Skin of body (tissue), 2 donors: ENCODE measurements around the gene SCN2B. TPM values are rescaled to one million over a fixed set of nuclear protein-coding genes. Genes with fewer than 3 reads are reported as not detected.
A peak's percentile ranks its signal among the peaks of the same experiment; 100 is the strongest.

Source experiments
- DNase-seq: peaks from one replicate; lab custom pipeline; 2025; lab: John Stamatoyannopoulos, UW
- total RNA-seq: library from RNA; depleted of rRNA; stranded (reverse); fragments of >200 nt; gene quantifications from one replicate; pipeline ENCODE4 v1.2.3, GENCODE V29; 2014

The SCN2B gene, protein sequence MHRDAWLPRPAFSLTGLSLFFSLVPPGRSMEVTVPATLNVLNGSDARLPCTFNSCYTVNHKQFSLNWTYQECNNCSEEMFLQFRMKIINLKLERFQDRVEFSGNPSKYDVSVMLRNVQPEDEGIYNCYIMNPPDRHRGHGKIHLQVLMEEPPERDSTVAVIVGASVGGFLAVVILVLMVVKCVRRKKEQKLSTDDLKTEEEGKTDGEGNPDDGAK
- 2.8 TPM for total RNA-seq

GRCh38 chr11:118175993-118176777 lies at the start of gene SCN2B:
Gene SCN2B, minus strand, starts transcription at chr11:118176639. Its CDS starts 208 bp downstream, at chr11:118176431.
- DNase-seq: peak; percentile 15

DNA sequence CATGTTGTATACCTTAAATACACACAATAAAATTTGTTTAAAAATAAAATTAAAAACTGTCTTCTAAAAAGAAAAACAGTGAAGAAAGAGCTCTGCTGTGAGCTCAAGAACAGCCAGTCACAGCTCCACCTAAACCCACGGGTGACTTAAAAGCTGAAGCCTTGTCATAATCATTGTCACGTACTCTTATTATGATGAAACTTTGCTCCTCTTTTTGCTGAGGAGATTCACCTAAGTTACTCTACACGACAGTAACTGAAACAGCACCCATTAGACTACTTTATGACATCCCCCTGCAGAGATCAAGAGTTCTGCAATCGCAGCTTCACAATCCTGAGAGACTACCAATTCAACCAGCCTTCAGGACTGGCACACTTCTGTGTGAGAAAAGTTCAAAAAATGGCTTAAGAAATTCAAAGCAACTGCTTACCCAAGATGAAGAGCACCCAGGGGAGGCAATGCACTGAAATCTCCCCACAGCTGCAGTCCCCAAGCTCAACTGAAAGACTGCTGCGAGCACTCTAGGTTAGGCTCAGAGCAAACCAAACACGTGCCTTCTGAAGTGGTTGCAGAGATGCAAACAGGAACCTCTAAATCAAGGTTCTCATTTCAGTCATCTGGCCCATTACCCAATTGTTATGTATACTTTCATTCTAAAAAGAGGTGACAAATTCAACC lies 48.2 kb upstream of the SCN2B start, which contains the start of gene JAML:
TSS of gene JAML (minus strand) at position 501 of the 678 bp plus-strand sequence. CDS start 10,145 bp downstream, outside the sequence.
- DNase-seq: no peak

- no peak for DNase-seq
Observed at GRCh38 chr11:118223992-118224391, 47.6 kb upstream of the SCN2B start.

- no peak for DNase-seq
Observed at GRCh38 chr11:118223570-118223969, 47.1 kb upstream of the SCN2B start.

- no peak for DNase-seq
Observed at GRCh38 chr11:118222437-118222836, 46.0 kb upstream of the SCN2B start.

- DNase-seq: no peak
Observed at GRCh38 chr11:118221419-118221818, 45.0 kb upstream of the SCN2B start.

DNA sequence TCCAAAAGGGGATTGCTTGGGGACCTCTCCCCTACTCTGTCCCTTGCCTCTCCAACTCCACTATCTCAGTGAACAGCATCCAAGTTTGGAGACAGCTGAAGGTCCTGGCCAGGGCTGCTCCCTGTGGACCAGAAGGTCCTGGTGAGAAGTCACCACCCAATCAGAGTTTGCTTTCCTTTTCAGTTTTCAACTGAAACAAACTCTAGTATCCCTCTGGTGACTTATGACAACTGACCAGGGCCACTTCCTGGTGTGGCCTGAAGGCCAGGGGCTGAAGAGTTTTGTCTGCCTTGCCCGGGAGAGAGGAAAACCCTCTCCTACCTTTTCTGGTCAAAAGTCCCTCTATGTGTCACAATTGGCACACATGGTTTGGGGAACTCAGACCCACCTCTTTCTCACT lies 43.3 kb upstream of the SCN2B start:
- no peak for DNase-seq

- DNase-seq: no peak
Observed at GRCh38 chr11:118219244-118219643, 42.8 kb upstream of the SCN2B start.

DNA sequence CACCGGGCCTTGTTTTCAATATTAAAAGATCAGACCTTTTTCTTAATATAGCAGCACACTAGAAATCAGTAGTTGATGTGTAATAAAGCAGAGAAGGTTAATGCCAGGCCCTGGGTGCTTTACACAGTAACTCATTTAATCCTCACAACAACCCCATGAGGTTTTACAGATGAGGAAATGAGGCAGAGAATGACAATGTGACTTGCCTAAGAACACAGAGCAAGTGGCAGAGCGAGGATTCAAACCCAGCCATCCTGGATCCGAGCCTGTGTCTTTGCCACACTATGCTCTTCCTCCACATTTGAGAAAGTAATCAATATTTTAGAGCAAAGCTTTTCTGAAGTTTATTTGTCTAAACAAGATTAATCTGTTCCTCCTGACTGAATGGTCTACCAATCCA lies 41.1 kb upstream of the SCN2B start:
- DNase-seq: no peak

GRCh38 chr11:118216621-118217481 lies 40.4 kb upstream of the SCN2B start:
- no peak for DNase-seq

GRCh38 chr11:118215765-118216164 lies 39.3 kb upstream of the SCN2B start:
- DNase-seq: no peak

GRCh38 chr11:118215262-118215661 lies 38.8 kb upstream of the SCN2B start:
- no peak for DNase-seq

- no peak for DNase-seq
Observed at GRCh38 chr11:118214210-118214914, 37.9 kb upstream of the SCN2B start.

DNA sequence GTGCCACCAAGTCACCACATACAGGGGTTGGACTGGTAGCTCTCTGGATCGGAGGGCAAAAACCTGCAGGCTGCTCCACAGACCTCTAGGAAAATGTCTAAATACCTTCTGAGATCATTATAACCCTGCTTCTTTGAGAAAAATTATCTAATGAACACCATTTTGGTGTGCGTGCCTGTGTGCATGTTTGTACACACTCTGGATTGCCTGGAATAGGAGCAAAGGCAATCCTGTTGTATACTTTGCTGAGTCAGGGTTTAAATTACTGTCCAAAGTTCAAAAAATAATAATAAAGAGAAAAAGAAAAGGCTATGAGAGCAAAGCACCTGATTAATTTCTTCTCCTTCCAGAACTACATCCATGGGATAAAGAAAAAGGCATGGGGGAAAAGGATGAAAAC lies 37.3 kb upstream of the SCN2B start:
- no peak for DNase-seq

DNA sequence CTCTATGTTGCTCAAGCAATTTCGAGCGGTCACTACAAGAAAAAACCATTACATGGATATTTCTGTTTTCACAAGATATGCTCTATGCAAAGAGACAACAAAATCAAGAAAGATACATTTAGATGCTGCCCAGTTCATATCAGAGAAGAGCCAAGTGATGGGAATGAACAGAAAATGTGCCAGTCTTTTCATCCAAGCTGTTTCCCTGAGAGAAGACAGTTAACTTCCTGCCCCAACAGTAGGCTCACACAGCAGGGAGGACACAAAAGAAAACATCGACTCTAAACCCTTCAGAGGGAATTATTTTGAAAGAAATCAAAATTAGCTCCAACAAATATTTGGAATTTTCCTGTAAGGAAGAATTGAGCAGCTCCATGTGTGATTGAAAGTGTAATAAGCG lies 36.8 kb upstream of the SCN2B start:
- no peak for DNase-seq

DNA sequence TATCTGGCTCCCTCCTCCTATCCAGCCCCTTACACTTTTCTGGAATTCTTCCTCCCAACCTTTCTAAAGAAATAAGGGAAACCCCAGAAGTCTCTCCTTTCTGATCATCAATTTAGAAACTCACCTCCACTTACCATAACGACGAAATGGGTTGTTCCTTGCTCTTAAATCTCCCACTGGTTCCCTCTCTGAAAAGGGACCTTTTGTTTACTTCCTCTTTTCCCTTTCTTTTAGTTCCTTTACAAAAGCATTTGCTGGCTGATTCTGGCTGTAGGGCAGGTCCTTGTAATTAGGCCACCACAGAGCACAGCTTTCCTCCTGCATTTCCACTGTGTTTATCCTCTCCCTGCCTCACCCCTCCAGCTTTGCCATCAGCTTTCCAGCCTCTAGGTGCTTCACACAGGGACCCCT lies 36.3 kb upstream of the SCN2B start:
- DNase-seq: no peak

GRCh38 chr11:118212131-118212725 lies 35.8 kb upstream of the SCN2B start:
- DNase-seq: no peak

GRCh38 chr11:118211006-118211405 lies 34.6 kb upstream of the SCN2B start:
- DNase-seq: no peak

- DNase-seq: no peak
Observed at GRCh38 chr11:118210323-118210722, 33.9 kb upstream of the SCN2B start.

DNA sequence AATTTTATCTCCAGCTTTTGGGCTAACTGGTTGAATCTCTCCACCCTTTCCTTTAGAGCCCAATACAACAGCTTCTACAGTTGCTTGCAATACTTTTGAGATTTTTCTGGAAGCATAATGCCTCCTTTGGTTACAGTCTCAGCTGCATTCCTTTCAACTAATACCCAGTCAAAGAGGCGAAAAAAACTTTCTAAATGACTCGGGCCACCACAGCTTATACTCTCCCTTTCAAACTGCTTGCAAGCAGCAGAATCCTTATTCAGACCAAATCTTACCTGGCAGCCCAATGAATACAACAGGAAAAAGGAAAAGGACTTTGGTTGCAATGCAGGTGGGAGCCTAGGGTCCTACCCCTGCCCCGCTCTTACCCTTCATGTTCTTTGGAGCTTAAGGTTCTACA lies 32.6 kb upstream of the SCN2B start:
- DNase-seq: no peak
